Measurements from ENCODE around the gene ARHGEF26.

The ARHGEF26 gene

GRCh38 chr3:154143873-154144272 is 22.7 kb downstream of the ARHGEF26 start:
- Histone ChIP-seq H3K4me1 (ENCODE audit: control insufficient read depth in 1 of 2, insufficient read depth in 1 of 2, low read depth in 1 of 2, low read length in 1 of 2) (no peaks in the 10 kb centered on the region), H3K9me3 (no peaks in the 10 kb centered on the region), H3K27me3 (no peaks in the 10 kb centered on the region), H3K36me3 (no peaks in the 10 kb centered on the region), H3K27ac (no peak overlapping the region), H3K4me3 (ENCODE audit: low read depth in 1 of 2, low read length in 1 of 2) (no peak overlapping the region)
- TF ChIP-seq CTCF (IDR thresholded peaks at IDR 0.05), result no peak

GRCh38 chr3:154144825-154145465 is 23.8 kb downstream of the ARHGEF26 start:
- no peak overlapping the region for H3K27ac ChIP-seq
- TF ChIP-seq CTCF (IDR thresholded peaks at IDR 0.05), result no peak
- H3K4me3 ChIP-seq (ENCODE audit: low read depth in 1 of 2, low read length in 1 of 2), result no peak overlapping the region

GRCh38 chr3:154148541-154148940 is 27.4 kb downstream of the ARHGEF26 start:
- Histone ChIP-seq H3K36me3 (no peaks in the 10 kb centered on the region), H3K27ac (no peak overlapping the region), H3K9me3 (no peaks in the 10 kb centered on the region), H3K4me3 (ENCODE audit: low read depth in 1 of 2, low read length in 1 of 2) (no peak overlapping the region), H3K4me1 (ENCODE audit: control insufficient read depth in 1 of 2, insufficient read depth in 1 of 2, low read depth in 1 of 2, low read length in 1 of 2) (no peaks in the 10 kb centered on the region), H3K27me3 (no peaks in the 10 kb centered on the region)
- TF ChIP-seq CTCF (IDR thresholded peaks at IDR 0.05), result no peak

More at GRCh38 chr3:154144825-154145465, 23.8 kb downstream of the ARHGEF26 start:
- Histone ChIP-seq H3K4me1 (ENCODE audit: control insufficient read depth in 1 of 2, insufficient read depth in 1 of 2, low read depth in 1 of 2, low read length in 1 of 2) (no peaks in the 10 kb centered on the region), H3K27me3 (no peaks in the 10 kb centered on the region), H3K36me3 (no peaks in the 10 kb centered on the region), H3K9me3 (no peaks in the 10 kb centered on the region)

- H3K27me3 ChIP-seq, result no peaks in the 10 kb centered on the region
- no peaks in the 10 kb centered on the region for H3K36me3 ChIP-seq
- no peaks in the 10 kb centered on the region for H3K9me3 ChIP-seq
- TF ChIP-seq CTCF (IDR thresholded peaks at IDR 0.05), result no peak
- no peak overlapping the region for H3K4me3 ChIP-seq (ENCODE audit: low read depth in 1 of 2, low read length in 1 of 2)
- no peaks in the 10 kb centered on the region for H3K4me1 ChIP-seq (ENCODE audit: control insufficient read depth in 1 of 2, insufficient read depth in 1 of 2, low read depth in 1 of 2, low read length in 1 of 2)
- no peak overlapping the region for H3K27ac ChIP-seq
Measured at GRCh38 chr3:154149286-154149685, 28.1 kb downstream of the ARHGEF26 start.

GRCh38 chr3:154151969-154152368 is 30.8 kb downstream of the ARHGEF26 start:
- Histone ChIP-seq H3K4me3 (ENCODE audit: low read depth in 1 of 2, low read length in 1 of 2) (no peak overlapping the region), H3K27ac (no peak overlapping the region), H3K4me1 (ENCODE audit: control insufficient read depth in 1 of 2, insufficient read depth in 1 of 2, low read depth in 1 of 2, low read length in 1 of 2) (no peaks in the 10 kb centered on the region), H3K9me3 (no peaks in the 10 kb centered on the region), H3K27me3 (no peaks in the 10 kb centered on the region), H3K36me3 (no peaks in the 10 kb centered on the region)
- TF ChIP-seq CTCF (IDR thresholded peaks at IDR 0.05), result no peak
